Stromal cell of bone marrow (primary cell): ENCODE data around the gene ZNF202.
A peak's percentile ranks its signal among the peaks of the same experiment; 100 is the strongest.
"Not testable (repeated sequence)": the region's sequence is repeated elsewhere in the genome, so short reads cannot be mapped to it uniquely, and the experiment has no call there.

Source experiments
- DNase-seq: peaks from one replicate; pipeline ENCODE4 v3.0.0-alpha.2; 2012; ENCODE audit warnings: low read depth

ZNF202 gene

DNA sequence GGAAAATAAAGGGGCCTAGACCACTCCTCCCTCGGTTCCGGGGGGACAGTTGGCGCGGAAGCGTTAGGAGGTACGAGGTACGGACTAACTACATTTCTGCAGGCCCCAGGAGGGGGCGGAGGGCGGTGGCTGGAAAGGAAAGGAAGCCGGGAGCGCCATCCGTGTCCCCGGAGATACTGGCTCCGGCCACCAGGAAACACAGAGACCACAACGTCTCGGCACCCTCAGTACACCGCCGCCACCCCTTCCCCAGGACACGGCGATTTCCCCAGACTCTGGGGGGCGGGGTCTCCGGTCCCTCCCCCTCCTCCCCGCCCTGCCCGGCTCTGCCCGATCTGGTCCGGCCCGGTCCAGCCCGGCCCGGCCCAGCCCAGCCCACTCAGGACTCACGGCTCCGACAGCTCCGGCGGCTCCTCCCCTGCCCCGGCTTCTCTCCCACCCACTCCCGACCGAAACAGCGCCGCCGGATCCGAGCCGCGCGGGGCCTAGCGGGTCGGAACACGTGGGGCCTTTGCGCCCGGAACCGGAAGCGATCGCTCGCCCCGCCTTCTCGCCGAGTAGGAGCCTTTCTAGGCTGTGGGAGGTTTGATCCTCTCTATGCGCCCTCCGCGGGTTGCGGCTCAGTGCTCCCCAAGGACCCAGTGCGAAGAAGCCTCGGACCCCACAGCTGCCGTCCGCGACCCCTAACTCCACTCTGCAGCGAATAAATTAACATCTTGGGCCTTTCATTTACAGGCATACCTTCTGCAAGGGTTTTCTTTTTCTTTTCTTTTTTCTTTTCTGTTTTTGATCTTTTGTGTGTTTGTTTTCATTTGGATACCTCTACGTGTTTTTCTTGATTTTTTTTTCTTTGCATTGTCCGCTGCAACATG, at the start of gene ZNF202:
Gene ZNF202, minus strand, starts transcription at position 502 of the 872 bp plus-strand sequence. CDS start 10,772 bp downstream, outside the sequence.
- peak; percentile 79 for DNase-seq

DNA sequence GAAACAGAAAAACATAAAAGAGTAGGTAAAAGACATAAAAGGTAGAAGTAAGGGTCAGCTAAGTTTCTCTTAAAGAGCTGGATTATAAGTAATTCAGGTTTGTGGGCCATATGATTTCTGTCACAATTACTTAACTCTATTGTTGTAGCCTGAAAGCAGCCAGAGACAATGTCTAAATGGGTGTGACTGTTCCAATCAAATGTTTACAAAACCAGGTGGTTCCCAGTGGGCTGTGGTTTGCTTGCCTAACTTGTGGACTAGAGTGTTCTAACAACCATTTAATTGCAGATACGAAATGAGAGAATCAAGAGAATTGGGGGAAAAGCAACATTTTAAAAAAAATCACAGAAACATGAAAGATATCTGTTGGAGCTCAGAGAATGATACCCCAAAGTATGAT, 42.1 kb upstream of the ZNF202 start:
- DNase-seq: no peak

DNA sequence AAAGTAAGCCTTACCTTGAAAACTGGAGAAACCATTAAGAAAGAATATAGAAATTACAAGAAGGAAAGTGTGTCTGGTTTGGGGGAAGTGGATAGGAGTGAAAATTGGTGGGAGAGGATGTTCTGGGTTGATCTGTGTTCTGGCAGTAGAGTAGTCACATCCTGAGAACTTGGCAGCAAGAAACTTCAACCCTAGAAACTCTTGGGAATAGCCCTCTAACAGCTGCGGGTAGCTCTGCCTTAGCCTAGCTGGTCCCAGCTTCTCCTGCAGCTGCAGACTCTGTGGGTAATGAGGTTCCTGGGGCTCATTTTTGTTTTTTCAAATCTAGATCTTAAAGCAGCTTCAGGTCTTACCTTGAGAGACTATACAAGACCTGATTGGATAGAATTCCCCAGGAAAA, 37.1 kb upstream of the ZNF202 start:
- DNase-seq: no peak

DNA sequence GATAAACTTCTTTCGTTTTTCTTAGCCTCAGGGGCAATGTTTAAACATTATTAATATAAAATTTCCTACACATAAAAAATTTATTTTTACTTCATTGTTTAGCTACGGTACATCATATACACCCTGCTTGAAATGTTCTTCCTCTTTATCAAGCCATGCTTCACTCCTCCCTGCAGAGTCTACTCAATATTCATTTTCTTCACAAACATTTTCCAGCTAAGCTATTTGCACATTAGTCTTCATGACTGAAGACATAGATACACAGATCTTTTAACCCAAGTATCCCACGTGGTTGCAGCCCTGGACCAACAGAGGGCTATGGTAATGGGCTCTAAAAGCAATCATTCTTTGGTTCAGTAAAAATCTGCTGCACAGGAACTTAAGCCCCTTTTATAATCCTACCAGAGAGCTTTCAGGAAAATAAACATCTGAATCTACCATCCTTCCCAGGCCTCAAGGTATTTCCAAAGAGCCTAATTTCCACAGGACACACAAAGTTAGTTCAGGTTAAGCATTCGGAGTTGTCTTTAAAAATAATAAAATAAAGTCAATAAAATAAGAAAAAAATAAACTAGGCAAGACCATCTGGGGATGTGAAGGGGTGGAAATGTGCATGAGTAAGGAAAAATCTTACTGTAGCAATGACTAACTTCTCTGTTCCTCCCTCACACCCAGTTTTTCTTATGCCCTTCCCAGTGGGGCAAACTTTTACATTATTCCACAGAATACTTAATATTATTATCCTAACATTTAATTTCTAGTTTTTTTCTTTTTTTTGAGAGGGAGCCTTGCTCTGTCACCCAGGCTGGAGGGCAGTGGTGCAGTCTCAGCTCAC, 34.5 kb upstream of the ZNF202 start:
- DNase-seq: no peak

DNA sequence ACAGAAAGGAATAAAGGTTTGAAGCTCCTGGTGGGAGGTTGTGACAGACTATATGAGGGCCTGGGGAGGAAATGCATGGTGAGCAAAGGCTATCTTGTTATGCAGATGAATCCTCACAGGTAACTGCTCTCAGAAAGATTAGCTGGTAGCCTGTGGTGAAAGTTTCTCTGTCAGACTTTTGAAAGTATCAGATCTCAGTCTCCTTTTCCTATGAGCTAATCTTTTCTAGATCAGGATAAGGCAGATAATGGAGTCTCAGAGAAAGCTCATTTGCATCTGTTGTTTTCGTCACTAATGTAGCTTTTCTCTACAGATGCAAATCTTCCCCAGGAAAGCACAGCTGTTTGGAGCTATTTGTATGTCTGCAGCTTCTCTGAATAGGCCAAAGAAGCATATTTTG, 33.8 kb upstream of the ZNF202 start:
- no peak for DNase-seq

DNA sequence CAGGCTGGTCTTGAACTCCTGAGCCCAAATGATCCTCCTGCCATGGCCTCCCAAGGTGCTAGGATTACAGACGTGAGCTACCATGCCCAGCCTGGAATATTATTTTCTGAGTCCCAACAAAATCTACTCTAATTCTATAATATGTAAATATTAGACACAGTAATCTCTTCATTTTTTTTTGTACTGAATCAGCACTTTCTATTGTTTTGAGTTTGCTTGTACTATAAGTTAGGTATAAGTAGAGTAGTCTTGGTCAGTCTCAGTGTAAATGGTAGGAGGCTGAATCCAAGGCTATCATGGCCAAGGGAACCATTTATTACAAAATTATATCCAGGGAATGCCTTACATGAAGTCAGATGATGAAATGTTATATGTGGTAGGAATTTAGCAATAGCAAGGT, 32.5 kb upstream of the ZNF202 start:
- DNase-seq: no peak

DNA sequence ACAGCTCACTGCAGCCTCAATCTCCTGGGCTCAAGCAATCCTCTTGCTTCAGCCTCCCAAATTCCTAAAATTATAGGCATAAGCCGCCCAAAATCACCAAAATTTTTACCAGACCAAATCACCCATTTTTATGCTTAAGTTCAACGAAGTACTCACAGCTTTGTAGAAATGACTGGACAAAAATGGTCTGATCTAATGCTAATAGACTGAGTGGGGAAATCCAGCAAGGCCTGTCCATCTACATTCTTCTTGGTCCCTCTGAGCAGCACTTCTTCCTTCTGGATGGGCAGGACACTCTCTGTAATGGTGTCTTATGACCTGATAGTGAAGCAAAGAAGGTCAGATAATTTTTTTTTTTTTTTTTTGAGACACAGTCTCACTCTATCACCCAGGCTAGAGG, 31.6 kb upstream of the ZNF202 start:
- no peak for DNase-seq

DNA sequence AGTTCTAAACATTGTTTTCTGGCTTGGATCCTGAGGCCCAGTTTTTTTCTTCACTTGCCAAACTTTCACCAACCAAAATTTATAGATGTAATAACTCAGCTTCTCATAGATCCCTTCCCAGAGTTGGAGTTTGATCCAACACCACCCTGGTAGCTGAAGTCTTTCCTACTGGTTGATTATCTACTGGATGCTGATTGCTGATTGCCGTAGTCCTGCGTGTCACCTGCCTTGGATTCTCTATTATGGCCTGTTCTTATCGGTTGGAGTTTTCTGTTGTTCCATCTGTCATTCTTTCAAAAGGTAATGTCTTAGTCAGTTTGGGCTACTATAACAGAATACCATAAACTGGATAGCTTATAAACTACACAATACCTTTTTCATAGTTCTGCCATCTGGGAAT, 30.2 kb upstream of the ZNF202 start:
- DNase-seq: no peak

DNA sequence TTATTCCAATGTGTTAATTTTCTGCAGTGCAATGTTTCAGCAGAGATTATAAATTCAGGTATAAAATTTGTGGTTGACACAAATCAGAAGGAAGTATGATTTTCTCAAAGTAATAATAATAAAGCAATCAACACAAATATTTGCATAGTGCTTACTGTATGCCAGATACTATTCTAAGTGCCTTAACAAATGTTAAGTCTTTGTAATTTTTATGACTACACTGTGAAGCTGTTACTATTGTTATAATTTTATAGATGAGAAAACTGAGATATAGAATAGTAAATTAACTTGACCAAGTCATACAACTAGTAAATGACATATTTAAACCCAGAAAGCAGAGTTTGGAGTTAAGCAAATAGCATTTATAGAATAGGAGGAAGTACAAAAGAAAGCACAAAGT, 29.3 kb upstream of the ZNF202 start:
- DNase-seq: no peak

DNA sequence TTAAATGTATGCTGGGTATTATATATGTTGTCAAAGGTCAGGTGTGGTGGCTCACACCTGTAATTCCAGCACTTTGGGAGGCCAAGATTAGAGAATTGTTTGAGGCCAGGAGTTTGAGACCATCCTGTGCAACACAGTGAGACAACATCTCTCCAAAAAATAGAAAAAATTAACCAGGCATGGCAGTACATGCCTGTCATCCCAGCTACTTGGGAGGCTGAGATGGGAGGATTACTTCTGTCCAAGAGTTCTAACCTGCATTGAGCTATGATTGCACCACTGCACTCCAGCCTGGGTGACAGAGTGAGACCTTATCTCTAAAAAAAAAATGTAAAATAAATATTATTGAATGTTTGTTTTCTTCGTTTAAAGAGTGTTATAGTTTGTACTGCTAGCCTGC, 24.1 kb upstream of the ZNF202 start:
- DNase-seq: no peak

DNA sequence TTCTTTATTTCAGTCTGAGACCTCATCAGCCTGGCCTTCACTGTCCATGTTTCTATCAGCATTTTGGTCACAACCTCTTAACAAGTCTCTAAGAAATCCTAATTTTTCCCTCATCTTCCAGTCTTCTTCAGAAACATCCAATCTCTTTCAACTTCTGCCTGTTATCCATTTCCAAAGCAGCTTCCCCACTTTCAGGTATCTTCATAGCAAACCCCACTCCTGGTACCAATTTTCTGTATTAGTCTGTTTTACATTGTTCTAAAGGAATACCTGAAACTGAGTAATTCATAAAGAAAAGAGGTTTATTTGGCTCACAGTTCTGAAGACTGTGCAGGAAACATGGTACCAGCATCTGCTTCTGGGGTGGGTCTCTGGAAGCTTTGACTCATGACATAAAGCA, 21.0 kb upstream of the ZNF202 start:
- DNase-seq: no peak

DNA sequence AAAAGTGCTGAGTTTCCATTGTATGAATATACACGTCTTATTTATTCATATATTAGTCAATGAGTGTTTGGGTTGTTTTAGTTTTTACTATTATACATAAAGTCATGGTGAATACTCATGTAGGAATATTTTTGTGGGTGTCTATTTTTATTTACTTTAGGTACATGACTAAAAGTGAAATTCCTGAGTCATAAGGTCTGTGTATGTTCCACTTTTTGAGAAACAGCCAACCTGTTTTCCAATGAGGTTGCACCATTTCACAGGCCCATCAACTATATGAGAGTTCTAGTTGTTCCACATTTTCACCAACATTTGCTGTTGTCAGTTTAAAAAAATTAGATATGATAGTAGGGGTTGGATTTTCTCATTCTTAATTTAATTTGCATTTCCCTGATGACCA, 19.4 kb upstream of the ZNF202 start:
- no peak for DNase-seq

DNA sequence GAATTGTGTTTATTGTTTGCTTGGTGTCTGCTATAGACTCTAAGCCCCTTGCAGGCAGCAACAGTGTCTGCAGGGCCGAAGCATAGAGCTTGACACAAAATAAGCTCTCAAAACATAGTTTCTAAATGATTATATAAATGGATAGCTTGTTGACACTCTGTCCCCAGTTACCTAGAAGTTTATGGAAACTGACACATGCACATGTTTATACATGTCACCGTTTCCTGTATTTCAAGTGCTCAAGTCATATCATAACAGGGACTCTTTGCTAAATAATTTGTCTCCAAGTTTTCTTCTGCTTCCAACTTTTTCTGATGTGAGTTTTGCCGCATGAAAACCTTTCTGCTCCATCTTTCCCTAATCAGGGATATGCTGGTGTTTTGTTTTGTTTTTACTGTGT, 16.5 kb upstream of the ZNF202 start:
- no peak for DNase-seq

DNA sequence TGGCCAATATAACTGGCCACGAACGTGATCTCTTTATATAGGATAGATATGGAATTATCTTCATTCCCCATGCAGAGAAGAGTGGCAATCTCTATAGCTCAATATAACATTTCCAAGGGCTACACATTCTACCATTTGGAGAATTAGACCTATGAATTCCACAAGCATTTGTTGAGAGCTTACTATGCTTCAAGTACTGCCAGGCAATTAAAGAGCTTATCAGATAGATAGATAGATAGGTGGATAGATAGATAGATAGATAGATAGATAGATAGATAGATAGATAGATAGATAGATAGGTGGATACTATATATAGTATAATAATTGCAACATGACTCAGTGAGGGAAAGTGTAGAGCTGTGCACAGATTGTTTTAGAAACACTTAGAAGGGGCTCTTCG, 14.4 kb upstream of the ZNF202 start:
- DNase-seq: no peak

DNA sequence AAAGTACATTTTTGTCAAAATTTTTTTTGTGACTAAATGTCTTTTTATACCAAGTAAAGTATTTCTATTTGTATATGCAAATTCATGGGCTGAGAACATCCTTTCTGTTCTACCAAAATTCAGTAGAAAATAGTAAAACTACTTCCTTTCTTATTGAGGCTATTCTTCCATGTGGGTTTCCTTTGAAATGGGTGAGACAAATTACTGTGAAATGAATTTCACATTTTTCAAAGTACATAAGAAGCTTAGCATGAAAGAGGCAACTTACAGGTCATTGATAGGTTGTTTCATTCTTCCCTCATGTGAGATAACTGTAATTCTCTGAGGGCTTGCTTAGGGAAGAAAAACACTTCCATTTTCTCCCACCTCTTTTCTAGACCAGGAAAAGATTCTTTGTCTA, 13.9 kb upstream of the ZNF202 start:
- no peak for DNase-seq

DNA sequence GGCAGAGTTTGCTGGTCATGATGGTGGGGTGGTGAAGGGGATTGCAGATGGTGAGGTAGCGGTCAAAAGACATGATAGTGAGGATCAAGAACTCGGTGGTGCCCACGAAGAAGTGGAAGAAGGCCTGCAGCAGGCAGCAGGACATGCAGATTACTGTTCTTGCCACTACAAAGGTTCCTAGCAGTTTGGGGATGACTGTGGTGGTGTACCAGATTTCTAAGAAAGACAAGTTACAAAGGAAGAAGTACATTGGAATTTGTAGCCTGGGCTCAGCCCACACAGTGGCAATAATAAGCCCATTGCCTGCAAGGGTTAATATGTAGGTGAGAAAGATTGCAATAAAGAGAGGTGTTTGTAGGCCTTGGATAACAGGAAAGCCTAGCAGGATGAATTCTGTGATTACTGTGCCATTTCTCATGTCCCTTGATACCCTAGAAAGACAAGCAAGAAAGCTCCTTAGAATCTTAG, 12.7 kb upstream of the ZNF202 start, which contains the start of gene OR6X1:
Gene OR6X1, minus strand, starts transcription at position 418 of the 468 bp plus-strand sequence. Its CDS starts 0 bp downstream, at position 418.
- DNase-seq: no peak

DNA sequence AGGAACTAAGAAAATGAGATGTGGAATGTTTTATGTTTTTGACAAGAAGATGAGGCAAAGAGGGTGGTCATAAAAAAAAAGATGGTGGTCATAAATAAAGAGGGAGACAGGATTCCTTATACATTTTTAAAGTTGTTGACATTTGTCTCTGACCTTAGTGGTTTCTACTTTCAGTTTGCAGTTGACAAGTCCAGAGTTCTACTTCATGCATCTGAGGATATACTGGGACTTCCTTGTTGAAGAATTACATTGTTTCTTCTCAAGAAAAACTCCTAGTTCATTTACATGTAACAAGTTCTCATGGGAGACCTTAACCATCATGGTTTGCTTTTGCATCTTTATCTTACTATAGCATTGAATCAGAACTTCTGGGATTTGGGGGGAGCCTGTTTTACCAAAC, 11.7 kb upstream of the ZNF202 start:
- DNase-seq: no peak

DNA sequence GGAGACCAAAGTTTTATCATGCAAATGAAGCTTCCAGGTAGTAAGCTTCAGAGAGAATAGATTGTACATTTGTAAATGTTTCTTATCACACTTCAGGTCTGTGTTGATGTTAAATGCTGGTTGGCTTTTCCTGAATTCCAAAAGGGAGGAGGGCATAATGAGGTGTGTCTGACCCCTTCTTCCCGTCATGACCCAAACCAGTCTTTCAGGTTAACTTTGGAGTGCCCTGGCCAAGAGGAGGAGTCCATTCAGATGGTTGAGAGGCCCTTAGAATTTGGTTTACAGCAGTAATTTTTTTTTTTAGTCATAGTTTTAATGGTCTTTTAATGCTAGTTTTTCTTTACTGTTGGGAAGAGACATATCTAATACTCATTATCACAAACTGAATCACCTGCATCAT, 10.3 kb upstream of the ZNF202 start:
- no peak for DNase-seq

DNA sequence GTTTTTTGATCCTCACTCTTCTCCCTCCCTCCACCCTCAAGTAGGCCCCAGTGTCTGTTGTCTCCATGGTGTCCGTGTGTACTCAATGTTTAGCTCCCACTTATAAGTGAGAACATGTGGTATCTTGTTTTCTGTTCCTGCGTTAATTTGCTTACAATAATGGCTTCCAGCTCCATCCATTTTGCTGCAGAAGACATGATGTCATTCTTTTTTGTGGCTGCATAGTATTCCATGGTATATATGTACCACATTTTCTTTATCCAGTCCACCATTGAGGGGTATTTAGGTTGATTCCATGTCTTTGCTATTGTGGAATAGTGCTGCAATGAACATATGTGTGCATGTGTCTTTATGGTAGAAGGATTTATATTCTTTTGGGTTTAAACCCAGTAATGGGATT, 6.9 kb upstream of the ZNF202 start:
- not testable (repeated sequence) for DNase-seq

DNA sequence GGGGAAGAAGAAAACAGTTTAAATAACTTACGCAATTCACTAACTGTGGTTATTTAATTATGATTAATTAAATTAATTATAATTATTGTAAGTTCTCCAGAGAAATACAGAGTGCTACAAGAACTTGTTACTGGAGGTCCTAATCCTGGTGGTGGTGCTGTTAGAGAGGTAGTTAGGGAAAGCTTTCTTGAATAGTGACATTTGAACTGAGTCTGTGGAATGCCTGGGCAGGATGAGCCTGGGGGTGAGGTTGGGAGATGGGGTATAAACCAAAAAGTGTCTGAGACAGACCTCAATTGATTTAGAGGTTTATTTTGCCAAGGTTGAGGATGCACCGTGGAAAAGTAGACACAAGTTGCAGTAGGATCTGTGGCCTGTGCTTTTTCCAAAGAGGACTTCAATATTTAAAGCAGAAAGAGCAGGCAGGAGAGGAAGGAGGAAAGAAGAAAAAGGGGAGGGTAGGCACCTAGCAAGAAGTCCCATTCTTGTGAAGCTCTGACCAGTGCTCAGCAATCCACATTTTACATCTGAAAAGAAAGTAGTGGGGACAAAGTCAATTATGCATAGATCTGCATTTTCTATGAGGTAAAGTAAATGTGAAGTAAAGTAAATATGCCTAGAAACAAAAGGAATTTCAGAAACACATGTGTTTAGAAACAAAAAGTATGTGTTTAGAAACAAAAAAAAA, 4.4 kb upstream of the ZNF202 start:
- DNase-seq: no peak

DNA sequence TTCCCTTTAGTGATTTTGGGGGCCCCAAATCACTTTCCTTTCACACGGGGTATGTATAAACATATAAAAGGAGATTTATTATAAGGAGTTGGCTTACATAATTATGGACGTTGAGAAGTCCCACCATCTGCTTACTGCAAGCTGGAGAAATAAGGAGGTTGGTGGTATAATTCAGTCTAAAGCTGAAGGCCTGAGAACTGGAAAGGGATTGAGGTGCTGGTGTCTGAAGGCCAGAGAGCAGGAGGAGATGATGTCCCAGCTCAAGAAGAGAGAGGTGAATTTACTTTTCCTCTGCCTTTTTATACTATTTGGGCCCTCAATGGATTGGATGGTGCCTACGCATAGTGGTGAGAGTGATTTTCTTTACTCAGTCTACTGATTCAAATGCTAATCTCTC, 1.3 kb upstream of the ZNF202 start:
- DNase-seq: no peak

DNA sequence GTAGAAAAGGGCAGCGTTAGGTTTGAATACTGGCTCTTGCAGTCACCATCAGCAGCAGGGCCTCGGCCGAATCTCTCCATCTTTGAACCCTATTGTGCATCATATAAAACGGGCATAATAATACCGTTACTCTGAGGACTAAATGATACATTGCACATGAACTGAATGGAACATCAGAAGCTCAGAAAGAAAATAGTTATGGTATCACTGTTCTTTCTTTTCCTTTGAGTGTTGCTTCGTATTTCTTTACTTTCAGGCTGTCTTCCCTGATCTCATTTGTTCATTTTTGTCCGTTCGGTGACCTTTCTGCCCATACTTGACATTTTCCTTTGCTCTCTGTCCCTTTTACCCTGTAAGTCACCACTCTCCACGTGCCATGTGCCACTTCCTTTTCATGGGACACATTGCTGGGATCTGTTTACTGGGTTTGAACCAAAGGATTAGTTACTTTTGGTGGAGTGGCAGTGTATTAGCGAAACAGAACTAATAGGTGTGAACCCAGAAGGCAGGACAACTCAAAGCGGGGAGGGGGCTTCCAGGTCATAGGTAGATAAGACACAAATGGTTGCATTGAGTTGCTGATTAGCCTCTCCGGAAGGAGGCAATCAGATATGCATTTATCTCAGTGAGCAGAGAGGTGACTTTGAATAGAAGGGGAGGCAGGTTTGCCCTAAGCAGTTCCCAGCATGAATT, 717 bp upstream of the ZNF202 start:
- DNase-seq: no peak
